Smooth muscle cell (in vitro differentiated cells): ENCODE measurements around the gene ATN1. TPM values are rescaled to one million over a fixed set of nuclear protein-coding genes. Genes with fewer than 3 reads are reported as not detected.

Experiments
- DNase-seq: peaks from one replicate; lab custom pipeline; 2025; ENCODE audit not compliant: unreplicated experiment; lab: John Stamatoyannopoulos, UW
- H2AFZ ChIP-seq: fragments of 200-600 bp; sonication (generic); 2 replicates; pipeline ENCODE4 v1.6.0; 2016; ENCODE audit warnings: antibody characterized with exemption, low read depth, mild to moderate bottlenecking
- H3F3A ChIP-seq: fragments of 200-600 bp; sonication (generic); 2 replicates; pipeline ENCODE4 v1.6.0; 2017; ENCODE audit warnings: antibody characterized with exemption, low read depth
- H3K27ac ChIP-seq: fragments of 200-600 bp; sonication (generic); 2 replicates; pipeline ENCODE4 v1.5.1; 2016; ENCODE audit warnings: low read depth, mild to moderate bottlenecking
- H3K27me3 ChIP-seq: fragments of 200-600 bp; sonication (generic); 2 replicates; pipeline ENCODE4 v1.6.1; 2016; ENCODE audit warnings: low read depth, mild to moderate bottlenecking
- H3K36me3 ChIP-seq: fragments of 200-600 bp; sonication (generic); 2 replicates; pipeline ENCODE4 v1.5.1; 2016; ENCODE audit warnings: low read depth
- H3K4me1 ChIP-seq: fragments of 200-600 bp; sonication (generic); 2 replicates; pipeline ENCODE4 v1.5.1; 2016; ENCODE audit warnings: low read depth
- H3K4me2 ChIP-seq: fragments of 200-600 bp; sonication (generic); 2 replicates; pipeline ENCODE4 v1.6.0; 2016; ENCODE audit warnings: mild to moderate bottlenecking
- H3K4me3 ChIP-seq: fragments of 200-600 bp; sonication (generic); 2 replicates; pipeline ENCODE4 v1.5.1; 2016; ENCODE audit warnings: mild to moderate bottlenecking
- H3K79me2 ChIP-seq: fragments of 200-600 bp; sonication (generic); 2 replicates; pipeline ENCODE4 v1.6.0; 2016; ENCODE audit warnings: low read depth, mild to moderate bottlenecking
- H3K9ac ChIP-seq: fragments of 200-600 bp; sonication (generic); 2 replicates; pipeline ENCODE4 v1.6.0; 2016; ENCODE audit warnings: low read depth
- H3K9me3 ChIP-seq: fragments of 200-600 bp; sonication (generic); replicated peaks from 2 replicates; pipeline ENCODE4 v1.5.1; 2016; ENCODE audit warnings: low read depth
- H4K20me1 ChIP-seq: fragments of 200-600 bp; sonication (generic); 2 replicates; pipeline ENCODE4 v1.6.0; 2016; ENCODE audit warnings: low read depth
- CTCF ChIP-seq: fragments of 200-600 bp; sonication (generic); IDR thresholded peaks from 2 replicates; pipeline ENCODE4 v1.5.1; 2017; ENCODE audit warnings: borderline replicate concordance, mild to moderate bottlenecking, antibody characterized with exemption; ENCODE audit not compliant: insufficient read depth, poor library complexity, severe bottlenecking
- WGBS: methylation state at CpG from one replicate; pipeline ENCODE4 v1.1.7; 2016; ENCODE audit warnings: low lambda C conversion rate; 5-methylcytosine and 5-hydroxymethylcytosine counted together
- polyA plus RNA-seq: library from polyadenylated mRNA; unstranded; fragments of >200 nt; fragmentation: Nextera tagmentation; extraction: Ambion mirVana; gene quantifications from 2 replicates; pipeline ENCODE4 v1.2.1, GENCODE V29; 2016
- total RNA-seq: library from RNA; depleted of rRNA; stranded (reverse); fragments of >200 nt; gene quantifications from 2 replicates; pipeline ENCODE4 v1.2.3, GENCODE V29; 2014

ATN1 gene
- total and polyA plus RNA-seq, 2 experiments from 2014 or later, result 28.8 to 30.4 TPM

- DNase-seq, result no peak
- H3K4me1 ChIP-seq, result peaks cover 6% of the 10 kb centered on the region
- TF ChIP-seq CTCF, result no peak
- peaks cover 12% of the 10 kb centered on the region for H3F3A ChIP-seq
- peaks cover 38% of the 10 kb centered on the region for H4K20me1 ChIP-seq
- no peak overlapping the region for H3K4me2 ChIP-seq
- H3K9me3 ChIP-seq, result no peaks in the 10 kb centered on the region
- no peaks in the 10 kb centered on the region for H3K79me2 ChIP-seq
- no peaks in the 10 kb centered on the region for H3K27me3 ChIP-seq
- no peak overlapping the region for H3K27ac ChIP-seq
- WGBS, result 92% methylated on average over 7 of the region's 7 CpGs
- H2AFZ ChIP-seq, result no peak overlapping the region
- no peaks in the 10 kb centered on the region for H3K36me3 ChIP-seq
- no peak overlapping the region for H3K9ac ChIP-seq
- H3K4me3 ChIP-seq, result no peak overlapping the region
Measured at GRCh38 chr12:6919588-6919987, 8.2 kb upstream of the ATN1 start.

DNA sequence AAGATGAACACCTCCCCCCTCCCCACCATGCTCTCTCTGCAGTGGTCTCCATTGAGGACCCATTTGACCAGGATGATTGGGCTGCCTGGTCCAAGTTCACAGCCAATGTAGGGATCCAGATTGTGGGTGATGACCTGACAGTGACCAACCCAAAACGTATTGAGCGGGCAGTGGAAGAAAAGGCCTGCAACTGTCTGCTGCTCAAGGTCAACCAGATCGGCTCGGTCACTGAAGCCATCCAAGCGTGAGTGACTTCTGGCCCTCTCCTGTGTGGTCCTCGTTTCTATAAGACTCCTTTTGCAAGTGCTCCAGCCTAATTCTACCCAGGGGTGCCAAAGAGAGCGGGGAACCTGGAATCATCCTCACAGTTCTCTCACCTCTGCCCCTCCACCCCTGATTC is 6.2 kb upstream of the ATN1 start:
- no peak for TF ChIP-seq CTCF
- no peak for DNase-seq
- WGBS, result 97% methylated on average over 7 of the region's 7 CpGs

DNA sequence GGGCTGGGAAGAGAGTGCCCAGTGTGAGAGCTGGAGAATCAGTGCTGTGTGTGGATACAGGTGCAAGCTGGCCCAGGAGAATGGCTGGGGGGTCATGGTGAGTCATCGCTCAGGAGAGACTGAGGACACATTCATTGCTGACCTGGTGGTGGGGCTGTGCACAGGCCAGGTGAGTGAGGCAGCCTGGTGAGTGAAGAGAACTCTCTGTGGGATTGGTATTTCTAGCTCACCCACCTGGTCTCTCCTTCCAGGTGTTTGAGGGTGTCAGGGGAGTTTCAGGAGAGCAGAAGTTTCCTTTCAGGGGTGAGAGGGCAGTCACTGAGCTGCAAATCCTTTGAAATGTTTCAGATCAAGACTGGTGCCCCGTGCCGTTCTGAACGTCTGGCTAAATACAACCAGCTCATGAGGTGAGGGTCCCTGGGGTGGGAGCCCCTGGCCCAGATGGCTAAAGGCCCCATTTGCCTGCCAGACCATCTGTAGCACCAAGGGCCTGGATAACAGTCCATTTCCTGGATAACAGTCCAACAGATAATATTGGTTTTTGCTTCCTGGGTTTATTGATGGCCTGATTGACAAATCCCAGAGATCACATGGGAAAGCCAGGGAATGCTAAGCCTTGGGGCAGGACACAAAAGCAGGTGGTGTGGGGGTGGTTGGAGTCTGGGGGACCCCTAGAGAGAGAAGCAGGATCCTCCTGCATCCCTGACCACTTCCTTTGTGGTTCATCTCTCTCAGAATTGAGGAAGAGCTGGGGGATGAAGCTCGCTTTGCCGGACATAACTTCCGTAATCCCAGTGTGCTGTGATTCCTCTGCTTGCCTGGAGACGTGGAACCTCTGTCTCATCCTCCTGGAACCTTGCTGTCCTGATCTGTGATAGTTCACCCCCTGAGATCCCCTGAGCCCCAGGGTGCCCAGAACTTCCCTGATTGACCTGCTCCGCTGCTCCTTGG is 5.5 kb upstream of the ATN1 start:
- no peaks in the 10 kb centered on the region for H3K36me3 ChIP-seq
- peaks cover 17% of the 10 kb centered on the region for H4K20me1 ChIP-seq
- H3K9ac ChIP-seq, result no peak overlapping the region
- H3K4me3 ChIP-seq, result no peak overlapping the region
- no peak for TF ChIP-seq CTCF
- H3K27me3 ChIP-seq, result no peaks in the 10 kb centered on the region
- no peak overlapping the region for H2AFZ ChIP-seq
- 93% methylated on average over 9 of the region's 9 CpGs for WGBS
- H3F3A ChIP-seq, result peaks cover 16% of the 10 kb centered on the region
- no peaks in the 10 kb centered on the region for H3K9me3 ChIP-seq
- H3K4me2 ChIP-seq, result no peak overlapping the region
- peaks cover 5% of the 10 kb centered on the region for H3K79me2 ChIP-seq
- H3K4me1 ChIP-seq, result peaks cover 29% of the 10 kb centered on the region
- DNase-seq, result no peak
- no peak overlapping the region for H3K27ac ChIP-seq

More for the DNA sequence above, 6.2 kb upstream of the ATN1 start:
- H3K4me2 ChIP-seq, result no peak overlapping the region
- no peak overlapping the region for H3K4me3 ChIP-seq
- H3K36me3 ChIP-seq, result no peaks in the 10 kb centered on the region
- H3K27ac ChIP-seq, result no peak overlapping the region
- peaks cover 25% of the 10 kb centered on the region for H4K20me1 ChIP-seq
- H3K4me1 ChIP-seq, result peaks cover 22% of the 10 kb centered on the region
- H3K27me3 ChIP-seq, result no peaks in the 10 kb centered on the region
- no peaks in the 10 kb centered on the region for H3K9me3 ChIP-seq
- H2AFZ ChIP-seq, result no peak overlapping the region
- H3K9ac ChIP-seq, result no peak overlapping the region
- peaks cover 12% of the 10 kb centered on the region for H3F3A ChIP-seq
- no peaks in the 10 kb centered on the region for H3K79me2 ChIP-seq
